IPS-18c (cell line): Measurements from ENCODE around the gene ZNG1B.
"Not testable (repeated sequence)": the region's sequence is repeated elsewhere in the genome, so short reads cannot be mapped to it uniquely, and the experiment has no call there.

Source experiments
- H3K4me3 ChIP-seq: 2 replicates; pipeline ENCODE4 v1.7.0; 2013; ENCODE audit warnings: low read depth, mild to moderate bottlenecking, low read length, moderate library complexity; ENCODE audit not compliant: insufficient read depth
- H3K9me3 ChIP-seq: one replicate; pipeline ENCODE4 v1.6.1; 2013; ENCODE audit warnings: mild to moderate bottlenecking, low read length, moderate library complexity; ENCODE audit not compliant: control insufficient read depth, insufficient read depth

ZNG1B gene

DNA sequence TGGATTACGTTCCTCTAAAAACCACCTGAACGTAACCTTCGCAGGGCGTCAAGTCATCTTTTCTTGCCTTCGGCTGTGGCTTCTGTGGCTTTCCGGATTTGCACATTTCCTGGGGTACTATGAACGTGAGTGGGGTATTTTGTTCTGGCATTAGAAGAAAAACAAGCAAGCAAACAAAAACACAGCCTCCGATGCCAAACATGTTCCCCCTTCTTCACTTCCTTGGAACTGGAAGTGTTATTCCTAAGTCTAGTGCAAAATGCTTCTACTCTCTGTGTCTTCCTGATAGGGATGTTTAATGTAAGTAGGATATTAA is 63.2 kb downstream of the ZNG1B start:
- H3K4me3 ChIP-seq, H3K9me3 ChIP-seq: not testable (repeated sequence)

DNA sequence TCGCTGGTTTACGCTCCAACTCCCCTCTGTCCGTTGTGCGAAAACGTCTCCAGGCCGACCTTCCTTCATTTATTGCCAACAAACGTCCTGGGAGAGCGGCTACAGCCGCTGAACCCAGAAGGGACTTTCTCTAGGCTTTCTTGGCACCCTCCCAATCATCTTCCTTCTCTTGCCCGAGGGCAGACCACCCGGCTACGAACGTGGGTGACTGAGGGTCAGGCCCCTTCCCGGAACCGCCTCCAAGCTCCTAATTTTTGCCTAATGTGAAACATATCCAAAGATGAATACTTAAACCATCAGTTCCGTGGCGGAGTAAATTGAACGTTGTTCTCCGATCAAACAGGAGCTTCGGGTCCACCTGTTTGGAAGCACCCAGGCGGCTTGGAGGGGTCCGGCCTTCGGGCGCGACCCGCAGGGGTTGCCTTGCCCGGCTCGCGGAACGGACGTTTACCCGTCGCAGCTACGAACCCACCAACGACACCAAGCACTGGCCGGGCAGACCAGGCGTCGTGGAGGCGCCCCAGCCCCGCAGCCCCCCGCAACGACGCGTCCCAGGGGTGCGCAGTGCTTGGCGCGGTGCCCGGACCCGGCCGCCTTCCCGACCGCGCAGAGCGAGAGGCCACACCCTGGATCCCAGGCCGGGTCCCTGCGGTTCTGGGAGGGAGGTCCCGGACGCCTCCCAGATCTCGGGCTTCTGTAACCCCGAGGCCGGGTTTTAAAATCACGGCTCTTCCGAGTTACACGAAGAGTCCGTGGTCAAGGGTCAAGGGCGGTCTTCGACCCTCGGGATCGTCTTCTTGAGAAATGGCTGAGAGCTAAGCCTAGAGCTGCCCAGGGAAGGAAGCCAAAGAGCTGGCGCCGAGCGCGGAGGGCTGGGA is 65.0 kb downstream of the ZNG1B start:
- H3K4me3 ChIP-seq = peak overlapping the region; percentile 28; the same call in 1 of the 2 replicates
- H3K9me3 ChIP-seq = not testable (repeated sequence)

DNA sequence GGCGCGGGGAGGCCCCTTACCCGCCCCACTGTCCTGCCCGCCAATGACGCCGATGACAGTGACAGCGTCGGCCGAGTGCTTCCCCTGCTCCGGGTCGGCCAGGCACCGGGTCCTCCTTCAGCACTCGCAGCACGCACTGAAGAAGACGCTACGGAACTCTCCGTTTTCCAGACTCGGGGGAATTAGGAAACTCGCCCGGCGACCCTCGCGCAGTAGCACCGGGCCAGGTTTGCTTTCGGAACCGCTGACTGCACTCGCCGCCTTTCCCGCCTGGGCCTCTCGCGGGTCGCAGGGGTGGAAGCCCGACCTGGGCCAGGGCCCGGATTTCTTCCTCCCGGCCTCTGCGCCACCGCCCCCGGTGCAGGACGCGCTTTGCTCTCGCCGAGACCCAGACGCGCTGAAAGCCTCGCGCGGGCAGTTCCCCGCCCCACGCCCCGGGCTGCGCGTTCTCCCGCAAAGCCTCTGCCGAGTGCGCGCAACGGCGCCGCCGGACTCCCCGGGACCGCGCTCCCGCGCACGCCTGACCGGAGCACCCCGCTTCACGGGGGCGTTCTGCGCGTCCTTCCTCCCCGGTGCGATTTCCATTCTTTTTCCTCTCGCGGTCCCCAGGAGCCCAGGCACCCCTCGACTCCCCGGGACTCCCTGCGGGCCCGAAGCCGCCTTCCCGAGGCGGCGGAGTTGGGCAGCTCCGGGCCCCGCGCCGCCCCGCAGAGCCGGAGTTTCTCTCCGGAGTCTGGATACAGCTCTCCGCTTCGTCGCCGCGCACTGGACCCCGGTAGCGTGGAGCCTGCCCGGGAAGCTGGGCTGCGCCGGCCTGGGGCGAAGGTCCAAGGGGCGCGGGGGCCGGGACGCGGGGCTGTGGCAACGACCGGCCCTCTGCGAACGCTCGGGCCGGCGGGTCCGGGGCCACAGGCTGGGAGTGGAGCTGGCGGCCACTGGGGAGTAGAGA is 65.9 kb downstream of the ZNG1B start:
- peak overlapping the region; percentile 28; the same call in 1 of the 2 replicates for H3K4me3 ChIP-seq
- H3K9me3 ChIP-seq = not testable (repeated sequence)

DNA sequence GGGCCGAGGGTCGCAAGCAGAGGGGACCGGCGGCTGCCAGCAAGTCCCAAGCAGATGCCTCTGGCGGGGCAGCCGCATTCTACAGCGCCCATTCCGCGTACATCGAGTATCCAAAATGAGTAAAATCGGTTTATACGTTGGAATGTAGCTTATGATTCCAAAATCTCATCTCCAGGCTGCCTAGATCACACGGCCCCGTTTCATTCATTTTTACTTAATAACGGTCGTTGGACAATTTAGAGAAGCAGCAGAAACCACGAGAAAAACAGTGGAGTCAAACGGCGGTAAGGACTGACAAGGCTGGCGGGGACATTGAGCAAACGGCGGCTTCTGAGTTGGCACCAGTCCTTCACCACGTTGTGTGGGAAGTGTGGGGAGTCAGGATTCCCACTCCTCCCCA is 66.6 kb downstream of the ZNG1B start:
- H3K4me3 ChIP-seq = not testable (repeated sequence)

DNA sequence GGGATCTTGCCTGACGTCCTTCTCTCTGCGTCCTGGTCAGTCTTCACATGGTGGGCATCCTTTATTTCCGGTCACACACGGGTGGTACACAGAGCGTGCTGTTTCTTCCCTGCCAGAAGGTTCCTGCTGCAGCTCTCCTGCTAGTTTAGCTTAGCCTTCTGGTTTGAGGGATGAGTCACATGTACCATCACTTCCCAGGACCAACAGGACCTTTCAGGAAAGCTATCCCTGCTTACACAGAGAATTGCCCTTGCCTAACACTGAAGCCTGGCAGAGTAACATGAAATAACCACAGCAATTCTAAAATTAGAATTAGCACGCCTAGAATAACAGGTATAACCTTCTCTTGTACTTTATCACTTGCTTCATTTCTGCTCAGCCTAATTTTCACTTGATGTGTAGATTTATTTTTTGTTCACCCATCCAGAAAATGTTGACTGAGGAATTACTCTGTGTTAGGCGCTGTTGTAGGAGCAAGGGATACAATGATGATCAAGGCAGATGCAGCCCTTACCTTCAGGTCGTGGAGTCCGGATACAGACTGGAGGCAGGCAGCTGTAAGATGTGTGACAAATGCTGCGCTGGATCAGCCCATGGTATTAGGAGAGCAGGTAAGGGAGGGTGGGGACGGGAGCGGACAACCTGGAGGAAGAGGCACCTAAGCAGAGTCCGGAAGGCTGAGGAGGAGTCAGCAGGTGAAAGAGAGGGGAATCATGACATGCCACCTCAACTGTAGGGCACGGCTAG is 70.1 kb downstream of the ZNG1B start:
- not testable (repeated sequence) for H3K9me3 ChIP-seq, H3K4me3 ChIP-seq

More for the DNA sequence above, 66.6 kb downstream of the ZNG1B start:
- not testable (repeated sequence) for H3K9me3 ChIP-seq

DNA sequence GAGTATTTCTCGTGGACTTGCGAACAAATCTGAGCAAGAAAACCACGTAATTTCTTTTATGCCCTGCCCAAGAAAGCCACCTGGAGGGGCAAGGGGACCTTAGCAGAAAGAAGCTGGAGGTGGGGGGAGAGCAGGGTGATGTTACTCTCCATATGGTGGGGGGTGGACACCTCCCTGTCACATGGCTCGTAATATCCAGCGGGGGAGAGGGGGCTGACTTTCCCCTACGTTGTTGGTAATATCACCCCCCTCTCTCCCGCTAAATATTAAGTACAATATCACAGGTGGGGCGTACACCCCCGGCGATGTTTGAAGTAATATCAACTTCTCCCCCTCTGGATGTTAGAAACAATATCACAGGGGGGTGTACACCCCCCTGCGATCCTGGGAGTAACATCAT is 70.7 kb downstream of the ZNG1B start:
- not testable (repeated sequence) for H3K9me3 ChIP-seq, H3K4me3 ChIP-seq

DNA sequence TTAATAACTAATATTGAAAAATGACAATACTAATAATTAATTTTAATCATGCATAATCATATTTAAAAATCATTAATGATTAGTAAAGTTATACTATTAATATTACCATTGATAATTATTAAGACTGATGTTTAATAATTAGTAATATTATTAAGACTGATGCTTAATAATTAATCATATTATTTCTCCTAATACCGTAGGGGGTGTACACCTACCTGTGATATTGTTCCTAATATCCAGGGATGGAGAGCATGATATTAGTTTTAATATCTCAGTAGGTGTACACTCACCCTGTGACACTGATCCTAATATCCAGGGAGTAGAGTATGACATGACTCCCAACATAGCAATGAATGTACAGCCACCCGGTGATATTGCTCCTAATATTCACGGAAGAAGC is 73.4 kb downstream of the ZNG1B start:
- not testable (repeated sequence) for H3K4me3 ChIP-seq, H3K9me3 ChIP-seq

DNA sequence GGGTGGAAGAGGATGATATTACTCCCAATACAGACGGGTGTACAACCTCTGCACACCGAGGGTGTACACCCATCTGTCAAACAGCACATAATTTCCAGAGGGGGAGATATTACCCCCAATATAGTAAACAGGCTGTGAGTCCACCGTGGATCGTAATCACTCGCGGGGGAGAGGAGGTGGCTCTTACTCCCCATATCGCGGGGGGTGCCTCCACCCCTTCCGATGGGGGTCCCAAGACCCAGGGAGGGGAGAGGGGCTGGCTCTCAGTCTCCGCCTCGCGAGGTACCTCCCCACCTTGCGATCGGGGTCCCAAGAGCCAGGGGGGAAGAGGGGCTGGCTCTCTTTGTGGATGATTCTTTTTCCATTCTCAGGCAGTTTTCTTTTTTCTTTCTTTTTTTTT is 74.4 kb downstream of the ZNG1B start:
- not testable (repeated sequence) for H3K9me3 ChIP-seq, H3K4me3 ChIP-seq

DNA sequence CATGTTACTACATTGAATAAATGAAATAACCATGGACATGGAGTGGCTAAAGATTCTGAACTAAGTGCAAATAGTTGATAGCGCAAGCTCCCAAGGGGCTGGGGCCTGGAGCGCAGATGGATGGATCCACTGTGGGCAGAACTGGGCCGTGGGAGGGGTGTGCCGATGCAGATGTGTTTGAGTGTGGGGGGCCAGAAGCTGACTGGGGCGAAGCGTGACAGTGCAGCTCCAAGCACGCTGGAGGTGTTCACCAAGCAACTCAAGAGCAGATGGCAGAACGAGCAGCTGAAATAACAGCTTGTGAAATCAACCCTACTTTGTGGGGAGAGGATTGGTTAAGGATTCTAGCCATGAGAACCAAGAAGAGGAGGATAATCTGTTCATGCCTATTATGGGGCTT is 78.0 kb downstream of the ZNG1B start:
- not testable (repeated sequence) for H3K9me3 ChIP-seq, H3K4me3 ChIP-seq

DNA sequence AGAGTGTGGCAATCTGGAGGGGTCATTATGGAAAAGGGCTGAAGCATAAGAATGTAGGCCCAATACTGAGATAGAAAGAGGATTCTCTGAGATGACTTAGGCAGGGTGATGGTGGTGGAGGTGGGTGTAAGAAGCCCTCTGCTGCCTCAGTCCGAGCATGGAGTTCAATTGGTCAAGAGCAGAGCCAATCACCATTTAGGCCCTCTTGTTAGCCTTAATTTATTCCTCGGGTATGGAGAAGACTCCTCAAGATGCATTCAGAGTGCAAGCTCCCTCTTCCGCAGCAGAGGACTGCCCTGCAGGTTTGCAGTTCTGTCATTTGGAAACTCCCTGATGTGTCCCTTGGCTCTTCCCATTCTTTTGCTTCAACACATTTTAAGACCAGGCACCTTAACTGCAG is 78.5 kb downstream of the ZNG1B start:
- H3K4me3 ChIP-seq, H3K9me3 ChIP-seq: not testable (repeated sequence)

DNA sequence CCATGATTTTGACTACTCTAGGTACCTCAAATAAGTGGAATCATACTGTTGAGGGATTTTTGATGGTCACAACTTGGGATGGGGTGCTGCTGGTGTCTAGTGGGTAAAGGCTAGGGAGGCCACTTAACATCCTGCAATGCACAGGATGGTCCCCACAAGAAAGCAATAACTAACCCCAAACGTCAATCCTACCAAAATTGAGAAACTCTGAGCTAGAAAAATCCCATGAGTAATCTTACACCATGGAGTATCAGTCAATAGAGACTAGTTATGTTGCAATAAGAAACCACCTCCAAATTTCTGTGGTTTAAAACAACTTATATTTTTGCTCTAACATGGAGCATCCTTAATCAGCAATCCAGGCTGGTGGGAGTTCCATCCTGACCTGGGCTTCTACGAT is 79.5 kb downstream of the ZNG1B start:
- not testable (repeated sequence) for H3K9me3 ChIP-seq

DNA sequence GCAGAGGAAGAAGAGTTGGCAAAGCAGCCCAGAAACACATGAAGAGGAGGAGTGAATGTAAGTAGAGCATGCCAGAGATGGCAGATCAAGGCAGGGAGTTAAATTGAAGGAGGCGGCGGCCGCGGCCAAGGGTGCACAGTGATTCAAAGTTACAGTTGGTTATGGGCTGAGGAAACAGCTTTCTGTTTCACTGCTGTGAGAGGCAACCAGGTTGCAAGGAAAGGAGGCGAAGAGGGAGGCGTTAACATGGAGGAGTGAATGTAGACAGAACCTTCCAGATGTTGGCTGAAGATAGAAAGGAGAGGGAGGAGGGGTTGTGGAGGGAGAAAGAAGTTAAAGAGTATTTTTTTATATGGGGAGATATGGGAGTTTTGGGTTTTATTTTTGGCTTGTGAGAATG is 83.3 kb downstream of the ZNG1B start:
- H3K4me3 ChIP-seq, H3K9me3 ChIP-seq: not testable (repeated sequence)

More for the DNA sequence above, 79.5 kb downstream of the ZNG1B start:
- not testable (repeated sequence) for H3K4me3 ChIP-seq

DNA sequence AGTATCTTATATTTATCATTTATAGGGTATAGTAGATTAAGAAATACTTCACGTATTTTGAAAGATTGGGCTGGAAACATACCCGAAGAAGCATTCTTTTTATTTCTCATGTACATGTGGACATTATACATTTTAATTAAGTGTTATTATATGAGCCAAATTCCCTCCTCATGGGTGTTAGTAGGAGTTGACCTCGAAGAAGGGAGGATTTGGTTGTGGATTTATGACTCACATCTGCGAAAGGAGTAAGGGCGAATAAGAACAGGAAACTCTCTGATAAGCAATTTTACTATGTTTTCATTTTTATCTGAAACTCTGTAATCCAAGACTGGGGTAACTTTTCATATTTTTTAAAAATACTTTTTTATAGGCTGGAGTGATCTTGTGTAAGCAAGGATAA is 84.0 kb downstream of the ZNG1B start:
- not testable (repeated sequence) for H3K9me3 ChIP-seq, H3K4me3 ChIP-seq

DNA sequence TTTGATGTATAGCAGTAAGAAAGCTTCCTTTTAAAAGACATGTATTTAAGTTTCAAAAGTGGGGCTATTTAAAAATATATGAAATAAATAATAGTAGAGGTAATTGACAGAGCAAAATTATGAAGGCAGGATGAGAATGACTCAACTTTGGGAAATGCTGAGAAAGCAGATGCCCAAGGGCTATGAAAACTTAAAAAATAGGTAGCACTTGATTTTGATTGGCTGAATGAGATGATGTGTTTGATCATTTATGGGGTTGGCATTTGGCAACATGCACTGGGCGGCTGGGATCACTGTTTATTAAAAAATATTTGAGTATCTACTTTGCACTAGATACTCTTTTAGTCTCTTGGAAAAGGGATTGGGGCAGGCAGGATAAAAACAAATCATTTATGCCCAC is 87.5 kb downstream of the ZNG1B start:
- not testable (repeated sequence) for H3K9me3 ChIP-seq, H3K4me3 ChIP-seq

DNA sequence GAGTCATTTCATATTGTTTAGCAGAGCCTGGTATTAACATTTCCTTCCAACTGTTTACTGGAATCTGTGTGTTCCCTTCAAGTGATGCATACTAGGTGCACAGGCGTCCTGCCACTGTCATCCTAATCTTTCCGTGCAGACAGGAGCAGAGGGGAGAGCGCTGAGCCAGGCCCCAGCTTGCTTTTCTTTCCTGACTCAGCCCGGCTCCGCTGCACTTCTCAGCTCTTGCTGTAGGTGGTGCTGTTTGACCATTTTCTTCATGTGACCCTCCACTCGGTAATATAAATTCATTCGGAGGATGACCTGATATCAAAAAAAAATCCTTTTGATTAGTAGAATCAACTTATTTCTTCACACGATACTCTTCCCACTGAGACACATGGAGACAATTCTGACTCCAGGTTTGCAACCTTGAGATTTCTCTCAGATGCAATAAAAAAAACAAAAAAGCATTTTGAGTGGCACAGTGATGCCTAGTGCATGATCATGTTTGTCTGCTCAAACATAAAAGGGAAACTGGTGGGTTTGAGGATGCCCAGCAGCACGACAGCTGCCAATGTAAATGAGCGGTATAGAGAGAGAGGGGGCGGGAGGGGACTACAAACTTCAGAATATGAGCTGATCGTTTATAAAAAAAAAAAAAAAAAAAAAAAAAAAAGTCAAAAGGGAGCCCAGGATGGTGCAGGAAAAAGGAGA is 90.0 kb downstream of the ZNG1B start:
- not testable (repeated sequence) for H3K4me3 ChIP-seq, H3K9me3 ChIP-seq

DNA sequence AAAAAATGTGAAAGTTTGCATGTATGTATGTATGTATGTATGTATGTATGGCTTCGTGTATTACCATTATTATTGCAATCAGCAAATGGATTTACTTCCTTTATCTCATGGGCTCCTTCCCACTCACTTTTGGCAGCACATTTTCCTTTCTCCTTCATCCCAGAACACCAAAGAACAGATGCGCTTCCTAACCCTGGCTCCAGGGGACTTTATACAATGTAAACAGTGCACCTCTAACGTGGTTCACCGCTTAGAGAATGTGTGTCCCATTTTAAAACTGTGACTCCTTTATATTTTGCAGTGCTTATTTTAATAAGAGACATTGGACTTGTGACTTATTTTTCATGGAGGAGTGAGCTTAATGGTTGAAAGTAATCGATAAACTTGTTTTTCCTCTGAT is 90.6 kb downstream of the ZNG1B start:
- not testable (repeated sequence) for H3K9me3 ChIP-seq, H3K4me3 ChIP-seq

DNA sequence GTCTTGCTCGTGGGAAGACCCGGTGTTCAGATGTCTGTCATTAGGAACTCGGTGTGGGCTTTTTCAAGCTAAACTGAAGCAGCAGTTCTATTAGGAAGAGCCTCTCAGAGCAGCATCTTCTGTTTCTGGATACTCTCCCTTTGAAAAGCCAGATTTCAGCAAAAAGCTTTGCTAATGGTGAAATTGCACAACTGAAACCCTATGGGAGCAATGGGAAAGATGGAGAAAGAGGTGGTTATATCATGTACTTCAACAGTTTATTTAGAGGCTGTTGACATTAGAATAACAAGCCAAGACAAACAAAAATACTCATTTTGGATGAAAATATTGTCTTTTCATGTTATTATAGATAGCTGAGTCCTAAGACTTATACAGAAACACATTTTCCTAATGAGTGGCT is 91.4 kb downstream of the ZNG1B start:
- not testable (repeated sequence) for H3K9me3 ChIP-seq, H3K4me3 ChIP-seq
